OCI-LY1 (cell line): ENCODE data around the gene SLC38A3.

Source experiments
- H2AFZ ChIP-seq: fragments of 200-600 bp; sonication (generic), shearing (Covaris generic); 2 replicates; pipeline ENCODE4 v1.6.0; 2014; ENCODE audit warnings: antibody characterized with exemption, mild to moderate bottlenecking, low read length
- H3F3A ChIP-seq: fragments of 200-600 bp; sonication (generic), shearing (Covaris generic); 2 replicates; pipeline ENCODE4 v1.6.0; 2014; ENCODE audit warnings: mild to moderate bottlenecking, antibody characterized with exemption, low read length, moderate library complexity; ENCODE audit not compliant: insufficient read depth
- H3K27ac ChIP-seq: fragments of 200-600 bp; sonication (generic); 2 replicates; pipeline ENCODE4 v1.5.1; 2014; ENCODE audit warnings: low read length, mixed run types, mild to moderate bottlenecking, low read depth; ENCODE audit not compliant: poor library complexity, severe bottlenecking
- H3K27me3 ChIP-seq: fragments of 200-600 bp; sonication (generic); 2 replicates; pipeline ENCODE4 v1.6.0; 2014; ENCODE audit warnings: antibody characterized with exemption, mild to moderate bottlenecking, low read length, moderate library complexity; ENCODE audit not compliant: insufficient read depth
- H3K36me3 ChIP-seq: fragments of 200-600 bp; sonication (generic); 2 replicates; pipeline ENCODE4 v1.6.1; 2014; ENCODE audit warnings: mild to moderate bottlenecking, antibody characterized with exemption, low read length, moderate library complexity, mixed read lengths; ENCODE audit not compliant: insufficient read depth
- H3K4me1 ChIP-seq: fragments of 200-600 bp; sonication (generic); 2 replicates; pipeline ENCODE4 v1.5.1; 2014; ENCODE audit warnings: mild to moderate bottlenecking, low read length, moderate library complexity; ENCODE audit not compliant: insufficient read depth, severe bottlenecking
- H3K4me2 ChIP-seq: fragments of 200-600 bp; sonication (generic), shearing (Covaris generic); 2 replicates; pipeline ENCODE4 v1.6.1; 2014; ENCODE audit warnings: low read length
- H3K4me3 ChIP-seq: fragments of 200-600 bp; sonication (generic); 2 replicates; pipeline ENCODE4 v1.5.1; 2014; ENCODE audit warnings: low read length, low read depth, mild to moderate bottlenecking, mixed read lengths; ENCODE audit not compliant: poor library complexity, severe bottlenecking
- H3K79me2 ChIP-seq: fragments of 200-600 bp; shearing (Covaris generic); 2 replicates; pipeline ENCODE4 v1.6.1; 2016; ENCODE audit warnings: mixed run types, low read length, mixed read lengths; ENCODE audit not compliant: insufficient read depth
- H3K9ac ChIP-seq: fragments of 200-600 bp; sonication (generic), shearing (Covaris generic); 2 replicates; pipeline ENCODE4 v1.6.1; 2014; ENCODE audit warnings: mild to moderate bottlenecking, low read length, mixed read lengths
- H3K9me2 ChIP-seq: fragments of 200-600 bp; sonication (generic), shearing (Covaris generic); 2 replicates; pipeline ENCODE4 v1.6.1; 2014; ENCODE audit warnings: low read depth, mild to moderate bottlenecking, low read length, mixed read lengths
- H3K9me3 ChIP-seq: fragments of 200-600 bp; shearing (Covaris generic); 2 replicates; pipeline ENCODE4 v1.6.1; 2014; ENCODE audit warnings: low read length, mixed read lengths
- H4K20me1 ChIP-seq: fragments of 200-600 bp; sonication (generic), shearing (Covaris generic); 2 replicates; pipeline ENCODE4 v1.6.0; 2016; ENCODE audit warnings: mild to moderate bottlenecking, low read length; ENCODE audit not compliant: insufficient read depth
- EZH2 ChIP-seq: fragments of 200-600 bp; sonication (generic), shearing (Covaris generic); IDR thresholded peaks from 2 replicates; pipeline ENCODE4 v1.8.0; 2017; ENCODE audit warnings: borderline replicate concordance, mixed run types, mild to moderate bottlenecking, antibody characterized with exemption, low read length, moderate library complexity, mixed read lengths
- TF ChIP-seq, protein P1 (sequence below): fragments of 200-600 bp; sonication (generic), shearing (Covaris generic); IDR thresholded peaks from 2 replicates; pipeline ENCODE4 v1.5.1; 2017; ENCODE audit warnings: mild to moderate bottlenecking, antibody characterized with exemption, low read length, moderate library complexity, mixed read lengths

Gene SLC38A3

DNA sequence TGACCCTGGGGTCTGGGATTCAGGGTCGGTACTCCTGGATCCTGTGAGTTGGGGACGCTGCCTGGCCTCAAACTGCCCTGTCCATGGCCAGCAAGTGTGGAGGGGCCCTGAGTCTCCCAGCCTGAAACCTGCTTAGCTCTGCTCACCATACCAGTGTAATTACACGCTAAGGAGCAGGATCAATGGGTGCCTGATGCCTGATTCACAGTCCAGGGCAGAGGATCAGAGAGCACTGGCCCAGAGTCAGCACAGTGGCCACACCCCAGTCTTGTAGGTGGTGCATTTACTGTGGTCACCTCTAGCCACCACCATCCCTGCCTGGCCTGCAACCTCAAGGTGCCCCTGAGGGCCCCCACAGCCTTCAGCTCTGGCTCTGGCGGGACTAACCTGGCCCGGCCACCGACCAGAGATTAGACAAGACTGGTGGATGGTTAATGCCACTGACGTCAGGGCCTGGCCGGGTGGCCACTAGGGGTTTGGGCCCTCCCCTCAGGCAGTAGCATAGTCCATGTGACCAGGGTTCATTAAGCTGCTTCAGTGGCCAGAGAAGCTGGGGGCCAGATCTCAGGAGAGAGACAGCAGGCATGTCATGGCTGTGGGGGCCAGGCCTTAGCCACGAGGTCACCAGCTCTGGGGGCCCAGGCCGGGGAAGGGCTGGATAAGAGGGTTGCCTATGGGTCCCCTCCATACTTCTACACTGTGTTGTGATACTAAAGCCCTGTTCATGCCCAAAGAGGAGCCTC is 3.3 kb upstream of the SLC38A3 start:
- Histone ChIP-seq H3K9ac (no peak overlapping the region), H3K4me2 (no peak overlapping the region), H3K36me3 (no peaks in the 10 kb centered on the region), H3K4me3 (no peak overlapping the region), H3K9me3 (no peaks in the 10 kb centered on the region), H3F3A (no peaks in the 10 kb centered on the region), H3K4me1 (no peaks in the 10 kb centered on the region), H2AFZ (no peak overlapping the region), H3K79me2 (no peaks in the 10 kb centered on the region), H4K20me1 (no peaks in the 10 kb centered on the region), H3K9me2 (no peaks in the 10 kb centered on the region), H3K27me3 (peaks cover 10% of the 10 kb centered on the region), H3K27ac (no peak overlapping the region)
- TF ChIP-seq, protein P1, sequence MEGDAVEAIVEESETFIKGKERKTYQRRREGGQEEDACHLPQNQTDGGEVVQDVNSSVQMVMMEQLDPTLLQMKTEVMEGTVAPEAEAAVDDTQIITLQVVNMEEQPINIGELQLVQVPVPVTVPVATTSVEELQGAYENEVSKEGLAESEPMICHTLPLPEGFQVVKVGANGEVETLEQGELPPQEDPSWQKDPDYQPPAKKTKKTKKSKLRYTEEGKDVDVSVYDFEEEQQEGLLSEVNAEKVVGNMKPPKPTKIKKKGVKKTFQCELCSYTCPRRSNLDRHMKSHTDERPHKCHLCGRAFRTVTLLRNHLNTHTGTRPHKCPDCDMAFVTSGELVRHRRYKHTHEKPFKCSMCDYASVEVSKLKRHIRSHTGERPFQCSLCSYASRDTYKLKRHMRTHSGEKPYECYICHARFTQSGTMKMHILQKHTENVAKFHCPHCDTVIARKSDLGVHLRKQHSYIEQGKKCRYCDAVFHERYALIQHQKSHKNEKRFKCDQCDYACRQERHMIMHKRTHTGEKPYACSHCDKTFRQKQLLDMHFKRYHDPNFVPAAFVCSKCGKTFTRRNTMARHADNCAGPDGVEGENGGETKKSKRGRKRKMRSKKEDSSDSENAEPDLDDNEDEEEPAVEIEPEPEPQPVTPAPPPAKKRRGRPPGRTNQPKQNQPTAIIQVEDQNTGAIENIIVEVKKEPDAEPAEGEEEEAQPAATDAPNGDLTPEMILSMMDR = no peak
- no peak for TF ChIP-seq EZH2

DNA sequence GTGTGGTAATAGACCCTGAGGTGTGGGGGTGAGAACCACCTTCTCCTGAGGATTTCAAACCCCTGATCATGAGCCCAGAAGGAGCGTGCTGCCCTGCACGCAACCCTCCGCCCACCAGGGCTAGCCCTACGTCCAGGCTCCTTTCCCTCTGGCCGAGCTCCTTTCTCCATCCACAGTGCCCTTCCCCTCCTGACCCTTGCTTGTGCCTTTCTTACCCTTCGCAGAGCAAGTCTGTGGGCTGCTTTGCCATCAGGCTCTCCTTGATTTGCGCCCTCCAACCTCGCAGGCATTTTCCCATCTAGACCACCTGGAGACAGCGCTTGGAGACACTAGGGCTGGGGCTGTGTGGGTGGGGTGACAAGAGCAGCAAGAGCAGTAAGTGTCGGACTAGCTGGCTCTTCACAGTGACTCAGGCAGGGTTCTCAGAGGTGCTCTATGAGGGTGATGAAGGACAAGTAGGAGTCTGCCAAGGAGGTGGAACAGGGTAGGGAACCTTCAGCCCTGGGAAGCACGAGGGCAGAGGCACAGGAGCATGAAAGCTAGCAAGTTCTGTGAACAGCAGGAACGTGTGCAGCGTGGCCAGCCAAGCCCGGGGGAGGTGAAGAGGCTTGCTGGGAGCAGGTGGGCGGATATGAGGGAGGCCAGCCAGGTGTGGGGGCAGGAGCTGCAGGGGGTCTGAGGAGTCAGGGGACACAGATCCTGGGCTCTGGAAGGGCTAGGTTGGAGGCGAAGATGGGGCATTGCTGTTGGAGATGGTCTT is 2.5 kb upstream of the SLC38A3 start:
- H3K9ac ChIP-seq = no peak overlapping the region
- no peaks in the 10 kb centered on the region for H3K79me2 ChIP-seq
- H3K27ac ChIP-seq = no peak overlapping the region
- H3K4me2 ChIP-seq = no peak overlapping the region
- no peaks in the 10 kb centered on the region for H3K36me3 ChIP-seq
- no peak overlapping the region for H3K4me3 ChIP-seq
- no peak for TF ChIP-seq EZH2
- TF ChIP-seq, protein P1 = no peak
- H3K27me3 ChIP-seq = peaks cover 10% of the 10 kb centered on the region
- H3K9me3 ChIP-seq = no peaks in the 10 kb centered on the region
- H3F3A ChIP-seq = no peaks in the 10 kb centered on the region
- no peak overlapping the region for H2AFZ ChIP-seq
- H4K20me1 ChIP-seq = no peaks in the 10 kb centered on the region
- H3K9me2 ChIP-seq = no peaks in the 10 kb centered on the region
- no peaks in the 10 kb centered on the region for H3K4me1 ChIP-seq

DNA sequence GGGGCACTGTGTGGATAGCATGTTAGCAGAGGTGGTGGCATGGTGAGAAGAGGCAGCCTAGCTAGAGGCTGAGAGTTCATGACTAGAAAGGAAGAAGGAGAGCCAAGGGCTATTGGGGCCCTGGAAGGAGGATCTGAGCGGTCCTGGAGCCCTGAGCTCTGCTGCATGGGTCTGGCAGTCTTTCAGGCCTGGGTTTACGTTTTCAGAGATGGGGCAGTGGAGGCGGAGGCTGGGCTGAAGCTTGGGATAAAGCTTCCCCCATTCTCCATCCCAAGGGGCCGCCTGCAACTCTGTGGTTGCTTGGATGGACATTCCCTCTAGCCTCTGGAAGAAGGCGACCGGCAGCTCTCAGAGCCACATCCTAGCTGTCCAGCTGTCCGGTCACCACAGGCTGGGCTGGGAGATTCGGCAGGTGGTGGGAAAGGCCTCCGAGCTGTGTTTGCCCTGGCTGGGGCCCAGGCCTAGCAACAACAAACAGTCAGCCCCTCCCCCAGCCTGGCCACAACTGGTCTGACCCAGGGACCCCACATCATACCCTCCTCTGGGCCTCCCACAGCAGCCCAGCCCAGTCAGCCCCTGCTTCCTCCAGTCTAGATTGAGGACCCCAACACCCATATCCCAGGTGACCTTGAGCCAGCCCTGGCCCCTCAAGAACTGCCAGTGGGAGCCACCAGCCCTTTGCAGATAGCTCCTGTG is 1.8 kb upstream of the SLC38A3 start:
- Histone ChIP-seq H3K36me3 (no peaks in the 10 kb centered on the region), H3K9me3 (no peaks in the 10 kb centered on the region), H3K27ac (no peak overlapping the region), H3K79me2 (no peaks in the 10 kb centered on the region), H3K27me3 (peaks cover 10% of the 10 kb centered on the region), H3K4me2 (no peak overlapping the region), H3K4me1 (no peaks in the 10 kb centered on the region), H3K9ac (no peak overlapping the region), H3F3A (no peaks in the 10 kb centered on the region), H3K4me3 (no peak overlapping the region), H3K9me2 (no peaks in the 10 kb centered on the region), H2AFZ (no peak overlapping the region), H4K20me1 (no peaks in the 10 kb centered on the region)
- TF ChIP-seq, protein P1 = no peak
- no peak for TF ChIP-seq EZH2
